ENCODE results near the gene SLC16A2. TPM values are rescaled to one million over a fixed set of nuclear protein-coding genes. Genes with fewer than 3 reads are reported as not detected.
A peak's percentile ranks its signal among the peaks of the same experiment; 100 is the strongest.
"Not testable (repeated sequence)": the region's sequence is repeated elsewhere in the genome, so short reads cannot be mapped to it uniquely, and the experiment has no call there.

The SLC16A2 gene
- total RNA-seq, 1 donor from 2014 or later: 1.0 TPM

DNA sequence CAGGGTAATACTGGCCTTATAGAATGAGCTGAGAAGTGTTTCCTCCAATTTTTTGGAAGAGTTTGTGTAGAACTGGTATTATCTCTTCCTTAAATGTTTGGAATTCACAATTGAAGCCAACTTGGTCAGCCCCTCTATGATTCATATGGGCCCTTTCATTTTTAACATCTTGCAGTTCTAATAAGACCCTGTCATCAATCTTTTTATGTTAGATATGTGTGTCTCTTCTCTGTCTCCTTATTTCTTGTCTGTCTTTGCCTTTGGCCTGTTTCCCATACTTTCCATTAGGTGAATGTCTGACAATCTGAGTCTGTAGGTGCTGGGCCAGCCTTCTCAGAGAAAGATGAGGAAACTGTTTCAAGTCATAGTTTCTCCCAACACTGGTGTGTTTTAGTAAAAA lies 88.7 kb downstream of the SLC16A2 start:
- no peak for DNase-seq

GRCh38 chrX:74510401-74510800 lies 89.1 kb downstream of the SLC16A2 start:
- DNase-seq: no peak

GRCh38 chrX:74511704-74512103 lies 90.4 kb downstream of the SLC16A2 start:
- DNase-seq: no peak

- DNase-seq: no peak
These were observed 93.1 kb downstream of the SLC16A2 start for GRCh38 chrX:74514384-74514783.

DNA sequence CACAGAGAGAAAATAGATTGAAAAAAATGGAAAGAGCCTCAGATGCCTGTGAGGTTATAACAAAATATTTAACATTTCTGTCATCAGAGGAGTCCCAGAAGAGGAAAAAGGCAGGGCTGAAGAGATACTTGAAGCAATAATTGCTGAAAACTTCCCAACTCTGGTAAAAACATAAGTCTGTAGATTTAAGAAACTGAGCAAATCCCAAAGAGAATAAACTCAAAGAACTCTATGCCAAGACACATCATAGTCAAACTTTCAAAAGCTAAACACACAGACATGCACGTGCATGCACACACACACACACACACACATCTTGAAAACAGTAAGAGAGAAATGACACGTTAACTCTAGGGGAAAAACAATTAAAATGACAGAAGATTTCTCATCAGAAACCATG lies 94.1 kb downstream of the SLC16A2 start:
- DNase-seq: no peak

DNA sequence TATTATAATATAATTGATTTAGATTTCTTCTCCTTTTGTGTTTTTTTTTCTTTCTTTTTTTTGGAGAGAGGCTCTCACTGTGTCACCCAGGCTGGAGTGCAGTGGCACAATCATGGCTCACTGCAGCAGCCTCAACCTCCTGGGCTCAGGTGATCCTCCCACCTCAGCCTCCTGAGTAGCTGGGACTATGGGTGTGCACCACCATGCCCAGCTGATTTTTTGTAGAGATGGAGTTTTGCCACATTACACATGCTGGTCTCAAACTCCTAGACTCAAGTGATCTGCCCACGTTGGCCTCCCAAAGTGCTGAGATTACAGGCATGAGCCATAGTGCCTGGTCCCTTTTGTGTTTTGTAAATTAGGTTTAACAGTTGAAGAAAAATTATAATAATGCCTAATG lies 94.7 kb downstream of the SLC16A2 start:
- DNase-seq: not testable (repeated sequence)

DNA sequence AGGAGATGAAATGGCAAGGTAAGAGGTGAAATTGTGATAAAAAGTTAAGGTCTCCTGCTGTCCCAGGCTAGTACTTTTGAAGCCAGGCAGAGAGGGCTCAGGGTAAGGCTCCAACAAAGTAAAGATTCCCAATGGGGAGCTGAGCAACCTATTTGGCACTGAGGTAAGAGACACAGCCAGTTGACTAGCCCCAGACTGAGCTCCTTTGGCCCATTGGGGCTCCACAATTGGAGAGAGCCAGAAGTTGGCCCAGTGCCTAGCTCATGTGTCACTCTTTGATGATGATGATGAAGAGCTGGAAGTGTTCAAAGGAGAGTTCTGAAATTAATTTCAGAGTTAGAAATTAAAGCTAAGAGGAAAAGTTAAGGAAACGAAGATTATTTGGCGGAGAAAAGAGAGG lies 98.6 kb downstream of the SLC16A2 start:
- DNase-seq: no peak

DNA sequence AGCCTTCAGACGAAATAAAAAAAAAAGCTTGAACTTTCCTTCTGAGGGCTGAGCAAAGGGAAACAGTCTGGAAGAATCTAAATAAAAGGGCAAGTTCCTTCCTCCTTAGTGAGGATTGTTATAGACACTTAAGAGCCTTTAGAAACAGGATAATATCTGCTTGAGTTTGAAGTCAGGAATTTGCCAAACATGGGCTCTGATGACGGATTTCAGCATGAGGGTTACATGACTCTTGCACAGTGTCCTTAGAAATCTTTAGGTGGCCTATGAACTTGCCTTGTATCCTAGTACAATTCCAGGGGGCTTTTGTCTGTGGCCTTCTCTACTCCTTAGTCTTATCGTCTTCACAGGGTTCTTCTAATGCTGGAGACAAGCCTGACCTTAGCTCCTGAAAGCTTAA lies 99.0 kb downstream of the SLC16A2 start:
- DNase-seq: no peak

DNA sequence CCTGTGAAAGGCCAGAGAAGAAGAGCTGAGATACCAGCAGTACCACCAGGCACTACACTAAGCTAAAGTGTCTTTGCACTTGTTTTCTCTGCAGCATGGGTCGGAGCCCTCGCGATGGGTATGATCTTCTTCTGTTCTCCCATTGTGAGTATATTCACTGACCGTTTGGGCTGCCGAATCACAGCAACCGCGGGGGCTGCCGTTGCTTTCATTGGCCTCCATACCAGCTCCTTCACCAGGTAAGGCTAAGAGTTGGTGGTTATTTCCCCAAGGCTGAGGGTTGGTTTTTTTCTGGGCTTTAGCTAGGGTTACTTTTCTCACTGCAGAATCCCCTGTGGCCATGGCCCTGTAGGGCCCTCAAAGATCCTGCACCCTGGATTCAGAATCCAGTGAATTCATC lies 99.6 kb downstream of the SLC16A2 start:
- no peak for DNase-seq

DNA sequence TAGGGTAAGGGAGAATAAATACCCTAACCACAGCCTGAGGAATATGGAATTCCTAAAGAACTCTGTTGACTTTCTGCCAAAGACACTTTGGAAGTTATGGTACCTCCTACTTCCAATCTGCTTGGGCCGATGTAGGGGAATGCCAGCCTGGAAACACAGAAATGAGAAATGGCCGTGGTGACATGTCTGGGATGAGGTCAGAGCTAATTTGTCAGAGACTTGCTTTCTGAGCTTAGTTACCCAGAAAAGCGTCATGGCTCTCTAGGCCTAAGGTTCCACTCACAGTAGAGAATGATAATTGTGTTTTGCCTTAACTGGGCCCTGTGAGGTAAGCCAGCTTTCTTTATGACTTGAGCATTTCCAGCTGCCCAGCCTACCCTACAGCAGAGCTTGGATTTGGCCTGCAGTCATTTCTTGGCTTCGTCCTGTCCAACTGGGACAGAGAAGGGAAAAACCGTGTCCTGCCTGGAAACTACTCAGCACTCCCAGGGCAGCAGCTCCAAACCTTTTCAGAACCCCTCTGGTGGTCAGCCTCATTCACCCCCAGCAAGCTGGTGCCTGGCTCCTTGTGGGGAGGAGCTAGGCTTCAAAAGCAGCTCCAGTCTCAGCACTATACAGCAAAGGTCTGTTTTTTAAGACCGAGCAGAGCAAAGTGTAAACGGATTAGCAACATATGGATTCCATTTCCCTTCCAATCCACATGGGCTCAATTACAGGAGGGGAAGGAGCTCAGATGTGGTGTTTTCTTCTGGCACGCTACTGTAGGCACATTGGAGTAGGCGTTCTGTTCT lies 100.9 kb downstream of the SLC16A2 start:
- no peak for DNase-seq

- DNase-seq: no peak
These were observed 101.9 kb downstream of the SLC16A2 start for GRCh38 chrX:74523224-74523623.

DNA sequence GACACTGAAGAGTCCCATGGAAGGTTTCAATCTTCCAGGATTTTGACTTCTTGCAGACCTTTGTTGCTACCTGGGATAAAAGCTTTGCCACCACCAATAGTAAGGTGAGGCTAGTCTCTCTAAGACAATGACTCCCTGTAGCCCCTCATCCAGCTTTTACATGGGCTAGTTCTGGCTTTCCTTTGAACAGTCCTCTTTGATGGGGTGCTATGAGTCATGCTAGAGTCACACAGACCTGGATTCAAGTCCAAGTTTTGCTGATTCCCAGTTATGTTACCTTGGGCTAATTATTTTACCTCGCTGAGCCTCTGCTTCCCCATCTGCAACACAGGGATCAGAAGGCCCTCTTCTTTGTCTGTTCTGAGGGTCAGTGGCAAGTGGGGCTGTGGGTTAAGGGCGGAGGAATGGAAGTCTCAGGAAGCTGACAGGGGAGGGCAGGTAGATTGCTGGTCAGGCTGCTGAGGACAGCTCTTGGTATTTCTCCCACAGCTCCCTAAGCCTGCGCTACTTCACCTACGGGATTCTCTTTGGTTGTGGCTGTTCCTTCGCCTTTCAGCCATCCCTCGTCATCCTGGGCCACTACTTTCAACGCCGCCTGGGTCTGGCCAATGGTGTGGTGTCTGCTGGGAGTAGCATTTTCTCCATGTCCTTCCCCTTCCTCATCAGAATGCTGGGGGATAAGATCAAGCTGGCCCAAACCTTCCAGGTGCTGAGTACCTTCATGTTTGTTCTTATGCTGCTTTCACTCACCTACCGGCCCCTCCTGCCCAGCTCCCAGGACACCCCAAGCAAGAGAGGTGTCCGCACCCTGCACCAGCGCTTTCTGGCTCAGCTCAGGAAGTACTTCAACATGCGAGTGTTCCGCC lies 102.8 kb downstream of the SLC16A2 start:
- no peak for DNase-seq

GRCh38 chrX:74525116-74525515 lies 103.8 kb downstream of the SLC16A2 start:
- no peak for DNase-seq

DNA sequence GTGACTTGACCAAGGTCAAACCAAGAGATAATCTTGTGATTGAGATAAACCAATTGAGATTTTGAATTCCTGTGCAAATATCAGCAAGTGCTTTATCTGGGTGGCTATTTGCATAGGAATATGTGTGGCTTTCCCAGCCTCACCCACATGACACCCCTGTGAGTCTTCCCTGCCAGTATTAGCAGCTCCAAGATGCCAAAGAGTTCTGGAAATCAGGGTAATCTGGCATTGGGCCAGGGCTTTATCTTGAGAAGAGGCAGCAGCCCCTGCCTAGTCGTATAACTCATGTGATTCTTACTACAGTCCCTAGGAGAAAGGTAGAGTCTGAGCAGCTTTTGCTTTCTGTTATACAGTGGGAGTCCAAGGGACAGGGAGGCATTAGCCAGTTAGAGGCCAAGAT lies 105.5 kb downstream of the SLC16A2 start:
- no peak for DNase-seq

DNA sequence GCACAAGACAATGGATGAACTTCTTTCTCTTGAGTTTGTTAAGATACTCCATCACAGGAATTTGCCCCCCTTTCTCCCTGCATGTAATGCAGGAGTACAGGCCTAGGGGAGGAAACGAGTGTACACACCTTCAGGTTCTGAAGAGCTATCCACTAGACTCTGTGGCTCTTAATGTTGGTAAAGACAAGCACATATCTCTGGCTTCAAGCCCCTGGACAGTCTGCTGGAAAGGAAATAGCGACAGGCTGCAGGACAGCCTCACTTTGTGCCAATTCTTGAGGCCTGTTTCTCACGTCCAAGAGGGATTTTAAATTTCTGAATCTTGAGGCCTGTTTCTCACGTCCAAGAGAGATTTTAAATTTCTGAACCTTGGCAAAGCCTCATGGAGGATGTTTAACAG lies 106.1 kb downstream of the SLC16A2 start:
- no peak for DNase-seq

DNA sequence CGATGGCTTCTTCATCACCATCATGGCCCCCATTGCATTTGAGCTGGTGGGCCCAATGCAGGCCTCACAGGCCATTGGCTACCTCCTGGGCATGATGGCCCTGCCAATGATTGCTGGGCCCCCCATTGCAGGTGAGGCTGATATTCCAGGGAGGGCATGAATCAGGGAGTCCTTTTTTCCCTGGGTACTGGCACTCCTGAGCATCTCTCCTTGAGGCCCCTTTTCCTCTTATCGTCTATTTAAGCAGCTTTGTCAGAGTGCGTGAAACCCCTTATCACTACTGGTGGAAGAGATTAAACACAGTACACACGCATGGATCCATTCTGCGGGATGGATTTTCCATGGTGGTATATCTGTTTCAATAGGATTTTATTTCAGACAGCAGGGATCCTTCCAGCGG lies 108.0 kb downstream of the SLC16A2 start:
- DNase-seq: no peak

GRCh38 chrX:74531081-74531480 lies 109.8 kb downstream of the SLC16A2 start:
- DNase-seq: no peak

DNA sequence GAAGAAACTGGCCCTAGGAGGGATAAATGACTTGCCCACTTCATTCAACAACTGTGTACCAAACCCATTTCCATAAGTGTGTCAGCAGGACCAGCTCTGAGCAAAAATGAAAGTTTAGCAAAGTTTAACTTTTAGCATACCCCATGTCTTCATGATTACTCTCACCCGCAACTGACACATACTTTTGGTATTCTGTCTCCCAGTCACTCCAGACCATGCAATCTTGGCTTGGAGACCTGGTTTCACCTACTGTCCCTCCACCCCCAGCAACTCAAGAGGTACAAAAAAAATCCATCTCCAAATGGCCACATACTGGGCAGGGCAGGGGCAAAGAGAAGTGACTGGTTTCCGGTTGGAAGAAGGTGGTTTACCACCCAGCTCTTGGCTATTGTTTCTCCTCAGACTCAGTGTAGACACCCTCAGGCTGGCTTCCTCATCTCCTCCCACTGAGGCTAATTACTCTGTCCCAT lies 113.3 kb downstream of the SLC16A2 start:
- DNase-seq: peak; percentile 2

GRCh38 chrX:74535086-74535407 lies 113.8 kb downstream of the SLC16A2 start:
- no peak for DNase-seq

DNA sequence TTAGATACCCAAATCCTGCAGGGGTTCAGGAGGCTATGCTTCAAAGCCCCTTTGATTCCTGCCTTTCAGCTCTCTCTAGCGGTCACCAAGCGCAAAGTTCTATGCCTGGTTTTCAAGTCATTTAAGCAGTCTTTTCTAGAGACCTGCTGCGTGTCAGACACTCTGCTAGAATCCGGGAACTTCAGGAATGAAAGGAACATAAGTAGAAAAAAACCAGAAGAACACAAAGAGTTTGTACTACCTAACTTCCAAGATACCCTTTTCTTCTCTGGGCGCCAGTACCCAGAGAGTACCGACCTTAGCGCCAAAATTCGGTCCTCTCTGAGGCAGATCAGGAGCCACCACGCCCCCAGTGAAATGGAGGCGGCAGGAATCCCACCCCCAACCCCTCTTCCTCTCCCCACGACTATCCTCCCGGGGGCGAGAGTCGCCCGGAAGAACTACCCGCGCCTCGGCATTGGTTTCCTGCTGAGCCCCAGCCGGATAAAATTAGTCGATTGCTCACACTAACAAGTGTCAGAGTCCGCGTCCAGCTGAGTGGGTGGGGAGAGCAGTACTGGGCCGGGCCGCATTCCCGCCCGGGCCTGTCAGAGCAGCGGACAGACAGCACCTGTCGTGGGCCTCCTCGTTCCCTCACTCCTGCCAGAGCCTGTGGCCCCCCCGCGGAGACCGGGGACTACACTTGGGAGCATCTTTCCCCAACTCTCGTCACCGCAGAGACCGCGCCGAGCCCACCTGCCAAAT lies 114.3 kb downstream of the SLC16A2 start:
- DNase-seq: peak; percentile 61

- peak; percentile 73 for DNase-seq
These were observed 115.0 kb downstream of the SLC16A2 start for GRCh38 chrX:74536152-74536831.

DNA sequence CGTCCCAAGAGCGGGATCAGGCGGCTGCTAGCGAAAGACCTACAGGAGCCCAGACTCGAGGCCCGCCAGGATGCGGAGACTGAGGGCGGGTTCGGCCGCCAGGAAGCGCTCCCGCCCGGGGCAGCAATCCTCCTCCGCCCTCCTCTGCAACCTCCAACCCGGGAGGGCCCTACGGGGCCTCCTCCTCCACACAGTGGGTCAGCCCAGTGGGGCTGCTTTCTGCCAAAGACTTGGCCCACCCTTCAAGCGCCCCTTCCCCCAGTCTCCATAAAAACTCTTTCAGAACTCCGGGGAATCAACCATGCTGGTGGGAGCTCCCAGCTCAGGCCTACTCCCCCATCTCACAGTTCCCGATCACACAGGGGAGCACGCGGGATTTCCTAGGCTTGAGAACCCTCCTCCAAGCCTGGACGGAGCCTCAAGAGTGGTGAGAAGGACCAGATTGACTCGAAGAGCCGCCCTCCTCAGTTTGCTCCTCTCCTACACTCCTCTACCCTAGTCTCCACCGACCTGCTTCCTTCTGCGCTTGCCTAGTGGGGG lies 115.6 kb downstream of the SLC16A2 start:
- no peak for DNase-seq
